DMS53 (cell line): ENCODE results near the gene TTC21A.
A peak's percentile ranks its signal among the peaks of the same experiment; 100 is the strongest.
"Not testable (repeated sequence)": the region's sequence is repeated elsewhere in the genome, so short reads cannot be mapped to it uniquely, and the experiment has no call there.

Experiments used
- DNase-seq: peaks from one replicate; lab custom pipeline; 2025; lab: John Stamatoyannopoulos, UW

The TTC21A gene

GRCh38 chr3:39107388-39108199 lies at the start of gene TTC21A, which contains the start of gene GORASP1:
TSS of gene TTC21A (plus strand) at chr3:39107680. CDS start at chr3:39107838, 158 bp downstream.
TSS of gene GORASP1 (minus strand) at chr3:39107627. CDS start at chr3:39107541, 86 bp downstream.
- peak; percentile 73 for DNase-seq

- not testable (repeated sequence) for DNase-seq
Measured at GRCh38 chr3:39061228-39061627, 46.3 kb upstream of the TTC21A start.

- DNase-seq = no peak
Measured at GRCh38 chr3:39062180-39062579, 45.3 kb upstream of the TTC21A start.

GRCh38 chr3:39063143-39063542 lies 44.3 kb upstream of the TTC21A start:
- no peak for DNase-seq

GRCh38 chr3:39064646-39065045 lies 42.8 kb upstream of the TTC21A start:
- no peak for DNase-seq

GRCh38 chr3:39065197-39065596 lies 42.3 kb upstream of the TTC21A start:
- peak; percentile 10 for DNase-seq

- no peak for DNase-seq
Measured at GRCh38 chr3:39067286-39067685, 40.2 kb upstream of the TTC21A start.

- no peak for DNase-seq
Measured at GRCh38 chr3:39068556-39068955, 38.9 kb upstream of the TTC21A start.

- DNase-seq = no peak
Measured at GRCh38 chr3:39075910-39076309, 31.6 kb upstream of the TTC21A start.

- DNase-seq = no peak
Measured at GRCh38 chr3:39079530-39079929, 27.9 kb upstream of the TTC21A start.

- no peak for DNase-seq
Measured at GRCh38 chr3:39080026-39080425, 27.5 kb upstream of the TTC21A start.

- no peak for DNase-seq
Measured at GRCh38 chr3:39082666-39083313, 24.7 kb upstream of the TTC21A start.

- no peak for DNase-seq
Measured at GRCh38 chr3:39086144-39086543, 21.3 kb upstream of the TTC21A start.

- DNase-seq = no peak
Measured at GRCh38 chr3:39088456-39088855, 19.0 kb upstream of the TTC21A start.

GRCh38 chr3:39088889-39089288 lies 18.6 kb upstream of the TTC21A start:
- no peak for DNase-seq

GRCh38 chr3:39090922-39091321 lies 16.6 kb upstream of the TTC21A start:
- DNase-seq = no peak

- no peak for DNase-seq
Measured at GRCh38 chr3:39094851-39095677, 12.4 kb upstream of the TTC21A start.

GRCh38 chr3:39095778-39096177 lies 11.7 kb upstream of the TTC21A start:
- no peak for DNase-seq

GRCh38 chr3:39096775-39097174 lies 10.7 kb upstream of the TTC21A start:
- no peak for DNase-seq

GRCh38 chr3:39097716-39098472 lies 9.6 kb upstream of the TTC21A start:
- no peak for DNase-seq

GRCh38 chr3:39098473-39099000 lies 8.9 kb upstream of the TTC21A start:
- DNase-seq = no peak
